Lower leg skin (tissue), 3 donors: Measurements from ENCODE around the gene ACTR2.

Experiments
- POLR2A ChIP-seq, 2 donors: fragments of 450-650 bp; IDR thresholded peaks; one replicate each; pipeline ENCODE4 v1.6.1; 2016 to 2017; ENCODE audit warnings: antibody characterized with exemption in 2 of 2, mild to moderate bottlenecking in 1 of 2, moderate library complexity in 1 of 2
- TF ChIP-seq, protein P1 (sequence below), 3 donors: fragments of 450-650 bp; IDR thresholded peaks; one replicate each; pipeline ENCODE4 v1.5.1; 2016; ENCODE audit warnings: antibody characterized with exemption in 3 of 3, mild to moderate bottlenecking in 3 of 3, moderate library complexity in 2 of 3

DNA sequence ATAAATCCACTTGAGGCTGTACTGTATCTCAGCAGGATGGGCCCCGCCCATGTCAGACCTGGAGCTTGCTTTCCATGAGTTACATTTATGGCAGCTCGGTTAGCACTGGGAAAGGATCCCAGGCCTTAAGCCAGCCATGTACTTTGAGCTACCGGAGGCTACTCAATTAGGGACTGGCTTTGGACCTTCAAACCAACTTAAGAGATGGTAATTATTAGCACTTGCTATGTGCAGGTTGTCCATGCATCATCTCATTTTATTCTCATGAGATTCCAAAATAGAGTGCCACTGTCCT lies 64.4 kb downstream of the ACTR2 start:
- TF ChIP-seq, protein P1, sequence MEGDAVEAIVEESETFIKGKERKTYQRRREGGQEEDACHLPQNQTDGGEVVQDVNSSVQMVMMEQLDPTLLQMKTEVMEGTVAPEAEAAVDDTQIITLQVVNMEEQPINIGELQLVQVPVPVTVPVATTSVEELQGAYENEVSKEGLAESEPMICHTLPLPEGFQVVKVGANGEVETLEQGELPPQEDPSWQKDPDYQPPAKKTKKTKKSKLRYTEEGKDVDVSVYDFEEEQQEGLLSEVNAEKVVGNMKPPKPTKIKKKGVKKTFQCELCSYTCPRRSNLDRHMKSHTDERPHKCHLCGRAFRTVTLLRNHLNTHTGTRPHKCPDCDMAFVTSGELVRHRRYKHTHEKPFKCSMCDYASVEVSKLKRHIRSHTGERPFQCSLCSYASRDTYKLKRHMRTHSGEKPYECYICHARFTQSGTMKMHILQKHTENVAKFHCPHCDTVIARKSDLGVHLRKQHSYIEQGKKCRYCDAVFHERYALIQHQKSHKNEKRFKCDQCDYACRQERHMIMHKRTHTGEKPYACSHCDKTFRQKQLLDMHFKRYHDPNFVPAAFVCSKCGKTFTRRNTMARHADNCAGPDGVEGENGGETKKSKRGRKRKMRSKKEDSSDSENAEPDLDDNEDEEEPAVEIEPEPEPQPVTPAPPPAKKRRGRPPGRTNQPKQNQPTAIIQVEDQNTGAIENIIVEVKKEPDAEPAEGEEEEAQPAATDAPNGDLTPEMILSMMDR (IDR thresholded peaks at IDR 0.05): no peak
- no peak for TF ChIP-seq POLR2A (IDR thresholded peaks at IDR 0.05)
